ENCODE measurements around the gene PARVB.

The PARVB gene

GRCh38 chr22:44200855-44201550, 176.9 kb downstream of the PARVB start:
- no peaks in the 10 kb centered on the region for H3K9me3 Mint-ChIP-seq
- H3K27me3 Mint-ChIP-seq = no peaks in the 10 kb centered on the region
- H3K4me1 Mint-ChIP-seq (ENCODE audit: low read depth) = no peaks in the 10 kb centered on the region
- H3K4me3 Mint-ChIP-seq = no peak overlapping the region
- H3K36me3 Mint-ChIP-seq (ENCODE audit: low read depth) = peaks cover 36% of the 10 kb centered on the region
- H3K27ac Mint-ChIP-seq = no peak overlapping the region

DNA sequence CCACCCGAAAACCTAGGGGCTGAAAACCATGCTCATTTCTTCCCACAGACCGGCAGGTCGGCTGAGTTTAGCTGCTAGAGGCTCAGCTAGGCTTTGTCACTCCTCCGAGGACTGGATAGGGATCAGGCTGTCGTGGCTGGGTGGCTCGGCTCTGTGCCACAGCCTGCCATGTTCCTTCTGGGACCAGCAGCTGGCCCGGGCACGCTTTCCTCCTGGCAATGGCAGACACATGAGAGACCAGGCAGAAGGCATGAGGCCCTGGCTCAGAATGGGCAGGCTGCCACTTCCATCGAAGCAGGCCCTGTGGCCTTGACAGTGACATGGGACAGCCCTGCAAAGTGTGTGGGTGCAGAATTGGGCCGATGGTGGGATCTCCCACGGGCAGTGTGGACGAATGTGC, 177.6 kb downstream of the PARVB start:
- H3K9me3 Mint-ChIP-seq = no peaks in the 10 kb centered on the region
- H3K4me3 Mint-ChIP-seq = no peak overlapping the region
- H3K36me3 Mint-ChIP-seq (ENCODE audit: low read depth) = peaks cover 35% of the 10 kb centered on the region
- no peak overlapping the region for H3K27ac Mint-ChIP-seq
- no peaks in the 10 kb centered on the region for H3K27me3 Mint-ChIP-seq
- H3K4me1 Mint-ChIP-seq (ENCODE audit: low read depth) = no peaks in the 10 kb centered on the region

- no peaks in the 10 kb centered on the region for H3K9me3 Mint-ChIP-seq
- H3K27ac Mint-ChIP-seq = no peak overlapping the region
- H3K27me3 Mint-ChIP-seq = no peaks in the 10 kb centered on the region
- H3K4me3 Mint-ChIP-seq = no peak overlapping the region
- peaks cover 35% of the 10 kb centered on the region for H3K36me3 Mint-ChIP-seq (ENCODE audit: low read depth)
- H3K4me1 Mint-ChIP-seq (ENCODE audit: low read depth) = no peaks in the 10 kb centered on the region
These were observed 178.2 kb downstream of the PARVB start for GRCh38 chr22:44202261-44202789.

DNA sequence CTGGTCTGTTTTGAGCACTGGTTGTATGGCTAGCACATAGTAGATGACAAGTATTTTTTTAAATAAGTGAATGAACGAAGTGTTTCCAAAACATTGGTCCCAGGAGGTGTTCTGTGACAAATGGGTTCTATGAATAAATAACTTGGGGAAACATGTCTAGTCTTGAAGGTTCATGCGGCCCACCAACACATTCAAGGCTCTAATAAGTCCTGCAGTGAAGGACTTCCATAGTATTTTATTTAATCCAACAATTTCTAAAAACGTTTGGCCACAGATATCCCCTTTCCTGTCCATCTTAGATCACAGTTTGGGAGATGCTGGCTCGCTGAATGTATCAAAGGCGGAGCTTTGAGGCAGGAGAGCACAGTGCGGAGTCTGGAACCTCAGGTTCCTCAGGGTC, 179.1 kb downstream of the PARVB start:
- Mint-ChIP-seq H3K27me3 (no peaks in the 10 kb centered on the region), H3K9me3 (no peaks in the 10 kb centered on the region), H3K4me3 (no peak overlapping the region), H3K27ac (no peak overlapping the region), H3K36me3 (ENCODE audit: low read depth) (peaks cover 31% of the 10 kb centered on the region), H3K4me1 (ENCODE audit: low read depth) (peaks cover 4% of the 10 kb centered on the region)

- Mint-ChIP-seq H3K9me3 (peaks cover 11% of the 10 kb centered on the region), H3K36me3 (ENCODE audit: low read depth) (peaks cover 26% of the 10 kb centered on the region), H3K4me1 (ENCODE audit: low read depth) (peaks cover 13% of the 10 kb centered on the region), H3K4me3 (no peak overlapping the region), H3K27me3 (no peaks in the 10 kb centered on the region), H3K27ac (no peak overlapping the region)
These were observed 180.8 kb downstream of the PARVB start for GRCh38 chr22:44204739-44205515.

GRCh38 chr22:44205516-44206329, 181.6 kb downstream of the PARVB start:
- no peak overlapping the region for H3K4me3 Mint-ChIP-seq
- peaks cover 30% of the 10 kb centered on the region for H3K36me3 Mint-ChIP-seq (ENCODE audit: low read depth)
- peaks cover 15% of the 10 kb centered on the region for H3K9me3 Mint-ChIP-seq
- H3K27ac Mint-ChIP-seq = no peak overlapping the region
- H3K4me1 Mint-ChIP-seq (ENCODE audit: low read depth) = peaks cover 13% of the 10 kb centered on the region
- H3K27me3 Mint-ChIP-seq = no peaks in the 10 kb centered on the region

DNA sequence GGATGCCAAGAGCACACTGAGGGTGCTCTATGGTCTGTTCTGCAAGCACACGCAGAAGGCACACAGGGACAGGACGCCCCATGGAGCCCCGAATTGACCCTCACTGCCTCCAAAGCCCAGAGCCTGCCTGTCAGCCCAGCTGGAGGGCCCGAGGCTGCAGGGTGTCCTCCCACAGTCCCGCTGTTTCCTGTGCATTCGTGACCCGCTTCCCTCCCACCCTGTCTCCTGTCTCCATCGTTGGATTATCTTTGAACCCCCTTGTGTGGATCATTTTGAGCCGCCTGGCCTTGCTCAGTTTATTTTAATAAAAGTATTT, 182.2 kb downstream of the PARVB start:
- no peak overlapping the region for H3K27ac Mint-ChIP-seq
- no peak overlapping the region for H3K4me3 Mint-ChIP-seq
- H3K36me3 Mint-ChIP-seq (ENCODE audit: low read depth) = peaks cover 35% of the 10 kb centered on the region
- H3K4me1 Mint-ChIP-seq (ENCODE audit: low read depth) = peaks cover 13% of the 10 kb centered on the region
- H3K27me3 Mint-ChIP-seq = no peaks in the 10 kb centered on the region
- peaks cover 18% of the 10 kb centered on the region for H3K9me3 Mint-ChIP-seq

GRCh38 chr22:44206696-44207095, 182.6 kb downstream of the PARVB start:
- no peaks in the 10 kb centered on the region for H3K27me3 Mint-ChIP-seq

DNA sequence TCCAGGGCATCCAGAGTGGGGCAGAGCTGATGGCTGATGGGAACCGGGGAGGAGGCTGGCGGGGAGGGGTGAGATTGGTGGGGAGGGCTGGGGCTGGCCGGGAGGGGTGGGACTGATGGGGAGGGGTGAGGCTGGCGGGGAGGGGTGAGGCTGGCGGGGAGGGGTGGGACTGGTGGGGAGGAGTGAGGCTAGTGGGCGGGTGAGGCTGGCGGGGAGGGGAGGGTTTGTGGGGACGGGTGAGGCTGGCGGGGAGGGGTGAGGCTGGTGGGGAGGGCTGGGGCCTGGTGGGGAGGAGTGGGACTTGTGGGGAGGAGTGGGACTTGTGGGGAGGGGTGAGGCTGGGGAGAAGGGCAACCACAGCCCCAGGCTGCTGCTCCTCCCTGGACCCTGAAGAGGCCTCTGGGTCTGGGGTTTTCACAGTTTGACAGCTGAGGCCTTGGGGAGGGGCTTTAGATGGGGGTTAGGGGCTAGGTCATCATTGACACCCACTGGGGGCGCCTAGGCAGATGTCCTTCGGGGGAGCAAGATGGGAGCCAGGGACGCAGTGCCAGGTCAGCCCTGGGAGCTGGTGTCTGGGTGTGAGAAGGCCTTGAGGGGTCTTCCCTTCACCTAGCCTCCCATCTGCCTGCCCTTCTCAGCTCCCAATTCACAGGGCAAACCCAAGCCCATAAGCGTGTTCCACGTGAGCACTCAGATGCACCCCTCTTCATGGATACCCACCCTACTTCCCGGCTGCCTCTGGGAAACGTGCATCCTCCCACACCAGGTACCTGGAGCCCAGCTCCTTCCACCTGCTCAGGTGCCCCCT, 183.3 kb downstream of the PARVB start:
- Mint-ChIP-seq H3K36me3 (ENCODE audit: low read depth) (peaks cover 33% of the 10 kb centered on the region), H3K27ac (peak overlapping the region; percentile 61), H3K27me3 (no peaks in the 10 kb centered on the region), H3K4me3 (no peak overlapping the region), H3K4me1 (ENCODE audit: low read depth) (peaks cover 13% of the 10 kb centered on the region), H3K9me3 (peaks cover 20% of the 10 kb centered on the region)

More at GRCh38 chr22:44206696-44207095, 182.6 kb downstream of the PARVB start:
- peak overlapping the region; percentile 49 for H3K27ac Mint-ChIP-seq
- no peak overlapping the region for H3K4me3 Mint-ChIP-seq
- peaks cover 39% of the 10 kb centered on the region for H3K36me3 Mint-ChIP-seq (ENCODE audit: low read depth)
- peaks cover 20% of the 10 kb centered on the region for H3K9me3 Mint-ChIP-seq
- peaks cover 13% of the 10 kb centered on the region for H3K4me1 Mint-ChIP-seq (ENCODE audit: low read depth)

- H3K36me3 Mint-ChIP-seq (ENCODE audit: low read depth) = peaks cover 27% of the 10 kb centered on the region
- no peak overlapping the region for H3K4me3 Mint-ChIP-seq
- peaks cover 20% of the 10 kb centered on the region for H3K9me3 Mint-ChIP-seq
- peak overlapping the region; percentile 61 for H3K27ac Mint-ChIP-seq
- no peaks in the 10 kb centered on the region for H3K27me3 Mint-ChIP-seq
- peaks cover 13% of the 10 kb centered on the region for H3K4me1 Mint-ChIP-seq (ENCODE audit: low read depth)
These were observed 183.8 kb downstream of the PARVB start for GRCh38 chr22:44207981-44208317.

- H3K27me3 Mint-ChIP-seq = no peaks in the 10 kb centered on the region
- H3K4me3 Mint-ChIP-seq = no peak overlapping the region
- peaks cover 20% of the 10 kb centered on the region for H3K9me3 Mint-ChIP-seq
- no peak overlapping the region for H3K27ac Mint-ChIP-seq
- H3K4me1 Mint-ChIP-seq (ENCODE audit: low read depth) = peaks cover 13% of the 10 kb centered on the region
- peaks cover 24% of the 10 kb centered on the region for H3K36me3 Mint-ChIP-seq (ENCODE audit: low read depth)
These were observed 185.2 kb downstream of the PARVB start for GRCh38 chr22:44209343-44209742.

DNA sequence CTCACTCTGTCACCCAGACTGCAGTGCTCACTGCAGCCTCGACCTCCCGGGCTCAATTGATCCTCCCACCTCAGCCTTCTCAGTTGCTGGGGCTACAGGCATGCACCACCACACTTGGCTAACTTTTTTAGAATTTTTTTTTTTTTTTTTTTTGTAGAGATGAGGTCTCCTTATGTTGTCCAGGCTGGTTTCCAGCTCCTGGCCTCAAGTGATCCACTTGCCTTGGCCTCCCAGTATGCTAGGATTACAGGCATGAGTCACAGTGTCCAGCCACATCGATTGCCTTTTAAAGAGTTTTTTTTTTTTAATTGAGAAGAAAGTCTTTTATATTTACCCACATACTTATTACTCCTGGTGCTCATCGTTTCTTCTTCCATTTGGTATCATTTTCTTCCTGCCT, 186.6 kb downstream of the PARVB start:
- Mint-ChIP-seq H3K27me3 (no peaks in the 10 kb centered on the region), H3K27ac (no peak overlapping the region), H3K9me3 (peaks cover 20% of the 10 kb centered on the region), H3K4me1 (ENCODE audit: low read depth) (peaks cover 13% of the 10 kb centered on the region), H3K36me3 (ENCODE audit: low read depth) (peaks cover 24% of the 10 kb centered on the region), H3K4me3 (no peak overlapping the region)

- H3K4me3 Mint-ChIP-seq = no peak overlapping the region
- H3K4me1 Mint-ChIP-seq (ENCODE audit: low read depth) = peaks cover 13% of the 10 kb centered on the region
These were observed 187.3 kb downstream of the PARVB start for GRCh38 chr22:44211256-44211945.

More at GRCh38 chr22:44211256-44211945, 187.3 kb downstream of the PARVB start:
- Mint-ChIP-seq H3K27me3 (no peaks in the 10 kb centered on the region), H3K36me3 (ENCODE audit: low read depth) (peaks cover 24% of the 10 kb centered on the region), H3K27ac (no peak overlapping the region), H3K9me3 (peaks cover 20% of the 10 kb centered on the region)

All from stimulated activated naive CD8-positive, alpha-beta T cell treated with anti-CD3 and anti-CD28 coated beads, Interleukin-15, Interleukin-2, amounts not matched to agents 100 ng/mL and 50 ng/mL, for 24 hours (primary cell).